Fibroblast of pulmonary artery (primary cell): ENCODE results near the gene DDR2.

Source experiments
- DNase-seq: peaks from one replicate; pipeline ENCODE4 v3.0.0-alpha.2; 2010; ENCODE audit warnings: low read depth
- H3K4me3 ChIP-seq: replicated peaks from 2 replicates; pipeline ENCODE4 v1.5.1; 2011; ENCODE audit warnings: low read depth, mild to moderate bottlenecking, control low read depth, low read length, moderate library complexity
- TF ChIP-seq, protein P1 (sequence below): IDR thresholded peaks from 2 replicates; pipeline ENCODE4 v1.5.1; 2011; ENCODE audit warnings: mild to moderate bottlenecking, control low read depth, low read length, inconsistent platforms; ENCODE audit errors: missing control alignments

Gene DDR2

DNA sequence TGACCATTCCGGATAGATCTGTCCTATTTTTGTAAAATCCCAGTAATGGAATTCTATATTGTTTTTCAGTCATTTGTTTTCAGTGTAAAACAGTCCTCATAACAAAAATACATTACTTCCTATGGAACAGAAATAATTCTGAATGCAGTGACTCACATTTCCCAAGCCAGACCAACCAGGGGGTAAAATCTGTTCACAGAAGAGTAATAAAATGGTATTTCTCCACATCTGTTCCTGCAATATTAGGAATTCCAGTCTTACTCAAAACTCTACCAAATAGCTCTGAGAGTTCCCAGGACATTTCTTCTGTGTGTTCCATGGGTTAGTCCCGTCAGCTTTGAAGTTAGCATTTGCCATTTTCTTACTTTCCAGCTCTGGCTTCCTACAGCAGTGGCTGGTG is 2.6 kb upstream of the DDR2 start:
- no peak overlapping the region for H3K4me3 ChIP-seq
- TF ChIP-seq, protein P1, sequence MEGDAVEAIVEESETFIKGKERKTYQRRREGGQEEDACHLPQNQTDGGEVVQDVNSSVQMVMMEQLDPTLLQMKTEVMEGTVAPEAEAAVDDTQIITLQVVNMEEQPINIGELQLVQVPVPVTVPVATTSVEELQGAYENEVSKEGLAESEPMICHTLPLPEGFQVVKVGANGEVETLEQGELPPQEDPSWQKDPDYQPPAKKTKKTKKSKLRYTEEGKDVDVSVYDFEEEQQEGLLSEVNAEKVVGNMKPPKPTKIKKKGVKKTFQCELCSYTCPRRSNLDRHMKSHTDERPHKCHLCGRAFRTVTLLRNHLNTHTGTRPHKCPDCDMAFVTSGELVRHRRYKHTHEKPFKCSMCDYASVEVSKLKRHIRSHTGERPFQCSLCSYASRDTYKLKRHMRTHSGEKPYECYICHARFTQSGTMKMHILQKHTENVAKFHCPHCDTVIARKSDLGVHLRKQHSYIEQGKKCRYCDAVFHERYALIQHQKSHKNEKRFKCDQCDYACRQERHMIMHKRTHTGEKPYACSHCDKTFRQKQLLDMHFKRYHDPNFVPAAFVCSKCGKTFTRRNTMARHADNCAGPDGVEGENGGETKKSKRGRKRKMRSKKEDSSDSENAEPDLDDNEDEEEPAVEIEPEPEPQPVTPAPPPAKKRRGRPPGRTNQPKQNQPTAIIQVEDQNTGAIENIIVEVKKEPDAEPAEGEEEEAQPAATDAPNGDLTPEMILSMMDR = no peak
- peak; percentile 75 for DNase-seq

- H3K4me3 ChIP-seq = peak overlapping the region; percentile 85
- peak; percentile 82 for DNase-seq
- TF ChIP-seq, protein P1 = no peak
These were observed 595 bp upstream of the DDR2 start for GRCh38 chr1:162631546-162632191.

GRCh38 chr1:162632698-162633080 is 425 bp downstream of the DDR2 start:
- TF ChIP-seq, protein P1 = no peak
- DNase-seq = peak; percentile 45
- H3K4me3 ChIP-seq = peak overlapping the region; percentile 85

DNA sequence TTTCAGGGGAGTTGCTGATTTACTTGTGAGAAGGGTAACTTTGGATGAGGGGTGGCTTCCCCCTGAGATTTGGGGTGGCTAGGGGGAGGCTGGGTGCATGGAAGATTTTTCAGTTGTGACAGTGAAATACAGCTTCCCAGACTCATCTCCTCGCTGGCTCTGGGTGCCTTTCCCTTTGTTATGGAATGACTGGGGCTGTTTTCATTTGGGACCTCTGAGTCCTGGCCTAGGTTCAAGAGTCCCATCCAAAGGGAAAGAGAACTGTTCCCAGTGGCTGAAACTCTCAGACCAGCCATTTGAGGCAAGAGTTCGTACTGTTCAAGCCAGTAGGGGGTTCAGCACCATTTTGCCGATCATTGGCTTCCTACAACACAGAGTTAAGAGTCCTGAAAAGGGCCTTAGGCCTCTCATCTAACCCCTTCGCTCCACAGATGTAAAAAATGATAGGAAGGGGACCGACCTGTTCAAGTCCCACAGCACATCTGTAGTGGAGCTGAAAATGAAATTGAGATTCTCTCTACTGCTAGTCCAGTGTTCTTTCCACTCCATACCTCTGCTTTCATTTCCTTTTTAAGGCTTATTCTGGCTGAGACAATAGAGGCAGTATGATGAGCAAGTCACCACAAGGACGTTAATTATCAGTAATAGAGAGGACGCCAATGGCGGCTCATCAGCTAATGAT is 958 bp downstream of the DDR2 start:
- peak overlapping the region; percentile 85 for H3K4me3 ChIP-seq
- TF ChIP-seq, protein P1 = peak; percentile 43

GRCh38 chr1:162635418-162635817 is 3.2 kb downstream of the DDR2 start:
- peak overlapping the region; percentile 85 for H3K4me3 ChIP-seq
- TF ChIP-seq, protein P1 = no peak
- no peak for DNase-seq

More for the DNA sequence above, 958 bp downstream of the DDR2 start:
- peak; percentile 63 for DNase-seq

GRCh38 chr1:162639718-162640117 is 7.5 kb downstream of the DDR2 start:
- TF ChIP-seq, protein P1 = no peak
- H3K4me3 ChIP-seq = no peak overlapping the region
- DNase-seq = no peak

DNA sequence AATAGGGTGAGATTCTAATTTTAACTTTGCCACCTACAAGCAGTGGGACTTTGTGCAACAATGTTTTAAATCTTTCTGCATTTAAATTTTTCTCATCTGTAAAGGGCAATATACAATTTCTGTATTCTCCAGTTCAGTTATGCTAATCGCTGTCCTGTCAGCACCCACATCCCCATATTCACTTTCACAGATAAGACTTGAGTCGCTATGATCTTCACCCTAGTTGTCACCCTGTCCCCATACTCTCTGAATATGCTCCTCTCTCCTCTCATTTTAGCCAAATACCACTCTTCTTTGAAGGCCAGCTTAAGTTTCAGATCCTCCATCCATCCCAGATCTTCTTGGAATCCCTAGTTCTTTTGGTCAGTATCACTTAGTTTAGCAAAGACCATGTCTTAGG is 8.8 kb downstream of the DDR2 start:
- TF ChIP-seq, protein P1 = no peak
- H3K4me3 ChIP-seq = no peak overlapping the region
- DNase-seq = no peak
